ENCODE data around the gene CSAG2.
"Not testable (repeated sequence)": the region's sequence is repeated elsewhere in the genome, so short reads cannot be mapped to it uniquely, and the experiment has no call there.

The CSAG2 gene, protein sequence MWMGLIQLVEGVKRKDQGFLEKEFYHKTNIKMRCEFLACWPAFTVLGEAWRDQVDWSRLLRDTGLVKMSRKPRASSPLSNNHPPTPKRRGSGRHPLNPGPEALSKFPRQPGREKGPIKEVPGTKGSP

DNA sequence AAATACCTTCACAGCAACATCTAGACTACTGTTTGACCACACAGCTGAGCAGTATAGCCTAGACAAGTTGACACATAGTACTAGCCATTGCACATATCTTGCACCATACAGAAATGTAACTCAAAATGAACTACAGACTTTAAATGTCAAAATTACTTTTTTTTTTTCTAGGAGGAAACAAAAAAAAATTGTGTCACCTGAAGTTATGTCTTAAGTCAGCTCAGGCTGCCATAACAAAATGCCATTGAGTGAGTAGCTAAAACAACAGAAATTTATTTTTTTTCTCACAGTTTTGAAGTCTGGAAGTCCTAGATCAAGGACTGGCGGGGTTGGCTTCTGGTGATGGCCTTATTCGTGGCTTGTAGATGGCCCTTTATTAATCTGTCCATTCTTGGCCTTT lies at the start of gene CSAG2:
Gene CSAG2 (minus strand): TSS at position 101 of the 400 bp plus-strand sequence. CDS start 161 bp downstream, outside the sequence.
- not testable (repeated sequence) for DNase-seq

DNA sequence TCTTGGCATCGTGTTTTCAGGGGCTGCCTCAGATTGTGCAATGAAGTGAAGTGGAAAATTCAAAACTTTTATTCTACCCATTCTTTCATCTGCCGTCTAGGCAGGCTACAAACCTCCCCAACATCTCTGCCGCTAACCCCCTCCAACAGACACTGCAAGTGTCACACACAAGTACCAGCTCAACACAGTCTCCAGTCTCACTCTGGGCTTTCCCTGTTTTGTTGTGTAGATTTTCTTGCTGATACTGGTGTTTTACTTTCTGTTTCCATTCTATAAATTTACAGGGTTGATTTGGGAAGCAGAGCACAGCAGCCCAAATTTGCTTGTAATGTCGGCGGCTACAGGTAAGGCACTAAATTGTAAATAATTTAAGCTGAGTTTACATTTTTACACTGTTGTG lies 45.8 kb upstream of the CSAG2 start:
- not testable (repeated sequence) for DNase-seq

DNA sequence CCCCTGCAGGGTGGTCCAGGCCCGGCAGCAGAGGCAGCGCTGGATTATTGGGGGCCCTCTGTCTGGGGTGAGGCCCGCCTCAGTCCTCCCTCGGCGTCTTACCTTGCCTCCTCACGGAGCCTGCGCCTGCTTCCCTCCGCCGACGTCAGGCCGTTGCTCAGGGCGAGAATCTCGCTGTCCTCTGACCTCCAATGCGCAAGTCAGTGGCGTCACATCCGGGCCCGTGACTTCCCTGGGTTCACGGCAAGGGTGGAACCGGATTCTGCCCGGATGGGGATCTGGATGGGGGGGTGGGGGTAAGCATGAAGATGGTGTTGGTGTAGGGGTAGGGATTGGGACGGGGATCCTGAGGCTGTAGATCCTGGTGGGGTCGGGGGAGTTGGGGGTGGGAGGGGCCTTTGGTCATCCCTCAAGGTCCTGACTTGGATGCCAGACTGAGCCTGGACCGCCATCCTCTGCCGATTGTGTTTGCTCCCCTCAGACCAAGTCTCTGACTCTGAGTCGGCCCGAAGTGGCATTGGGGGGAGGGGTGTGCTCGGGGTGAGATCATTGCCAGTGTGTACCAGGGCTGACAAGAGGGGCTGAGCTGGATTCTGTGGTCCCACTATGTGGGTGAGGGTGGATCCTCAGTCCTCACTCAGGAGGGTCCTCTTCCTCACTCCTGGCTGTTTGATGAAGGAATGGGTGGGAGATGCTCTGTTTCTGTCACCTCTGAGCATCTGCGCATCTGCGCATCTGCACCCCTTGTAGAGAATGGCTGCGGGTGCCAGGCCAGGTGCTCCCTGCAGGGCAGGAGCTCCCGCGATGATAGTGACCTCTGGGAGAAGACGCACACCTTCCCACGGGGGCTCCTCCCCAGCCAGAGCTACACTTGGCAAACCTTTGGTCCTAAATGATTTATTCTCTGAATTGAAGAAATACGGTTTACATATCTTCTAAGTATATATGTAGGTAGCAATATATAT lies 44.9 kb upstream of the CSAG2 start, which contains the start of gene MAGEA2:
Gene MAGEA2 (minus strand): TSS at position 157 of the 965 bp plus-strand sequence. CDS start 2,479 bp downstream, outside the sequence.
- not testable (repeated sequence) for DNase-seq

DNA sequence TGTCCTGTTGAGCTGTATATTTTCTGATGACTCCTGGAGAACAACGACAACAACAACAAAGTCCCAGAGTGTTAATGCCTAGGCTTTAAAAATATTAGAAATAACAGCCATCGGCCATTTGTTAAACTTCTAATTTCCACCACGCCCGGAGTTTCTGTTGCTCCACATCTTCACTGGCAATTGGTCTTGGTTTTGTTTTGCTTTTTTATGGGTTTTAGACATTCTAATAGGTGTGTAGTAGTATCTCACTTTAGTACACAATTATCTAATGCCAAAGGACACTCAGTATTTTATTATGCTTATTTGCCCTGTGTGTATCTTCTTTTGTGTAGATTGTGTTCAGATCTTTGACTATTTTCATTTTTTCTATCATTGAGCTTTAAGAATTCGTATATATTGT lies 29.5 kb upstream of the CSAG2 start:
- DNase-seq: no peak

DNA sequence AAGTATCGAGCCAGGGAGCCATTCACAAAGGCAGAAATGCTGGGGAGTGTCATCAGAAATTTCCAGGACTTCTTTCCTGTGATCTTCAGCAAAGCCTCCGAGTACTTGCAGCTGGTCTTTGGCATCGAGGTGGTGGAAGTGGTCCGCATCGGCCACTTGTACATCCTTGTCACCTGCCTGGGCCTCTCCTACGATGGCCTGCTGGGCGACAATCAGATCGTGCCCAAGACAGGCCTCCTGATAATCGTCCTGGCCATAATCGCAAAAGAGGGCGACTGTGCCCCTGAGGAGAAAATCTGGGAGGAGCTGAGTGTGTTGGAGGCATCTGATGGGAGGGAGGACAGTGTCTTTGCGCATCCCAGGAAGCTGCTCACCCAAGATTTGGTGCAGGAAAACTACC lies 27.5 kb upstream of the CSAG2 start:
- not testable (repeated sequence) for DNase-seq

DNA sequence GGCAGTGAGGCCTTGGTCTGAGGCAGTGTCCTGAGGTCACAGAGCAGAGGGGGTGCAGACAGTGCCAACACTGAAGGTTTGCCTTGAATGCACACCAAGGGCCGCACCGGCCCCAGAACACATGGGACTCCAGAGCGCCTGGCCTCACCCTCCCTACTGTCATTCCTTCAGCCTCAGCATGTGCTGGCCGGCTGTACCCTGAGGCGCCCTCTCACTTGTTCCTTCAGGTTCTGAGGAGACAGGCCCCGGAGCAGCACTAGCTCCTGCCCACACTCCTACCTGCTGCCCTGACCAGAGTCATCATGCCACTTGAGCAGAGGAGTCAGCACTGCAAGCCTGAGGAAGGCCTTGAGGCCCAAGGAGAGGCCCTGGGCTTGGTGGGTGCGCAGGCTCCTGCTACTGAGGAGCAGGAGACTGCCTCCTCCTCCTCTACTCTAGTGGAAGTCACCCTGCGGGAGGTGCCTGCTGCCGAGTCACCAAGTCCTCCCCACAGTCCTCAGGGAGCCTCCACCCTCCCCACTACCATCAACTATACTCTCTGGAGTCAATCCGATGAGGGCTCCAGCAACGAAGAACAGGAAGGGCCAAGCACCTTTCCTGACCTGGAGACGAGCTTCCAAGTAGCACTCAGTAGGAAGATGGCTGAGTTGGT lies 26.9 kb upstream of the CSAG2 start:
- peak; percentile 30 for DNase-seq

DNA sequence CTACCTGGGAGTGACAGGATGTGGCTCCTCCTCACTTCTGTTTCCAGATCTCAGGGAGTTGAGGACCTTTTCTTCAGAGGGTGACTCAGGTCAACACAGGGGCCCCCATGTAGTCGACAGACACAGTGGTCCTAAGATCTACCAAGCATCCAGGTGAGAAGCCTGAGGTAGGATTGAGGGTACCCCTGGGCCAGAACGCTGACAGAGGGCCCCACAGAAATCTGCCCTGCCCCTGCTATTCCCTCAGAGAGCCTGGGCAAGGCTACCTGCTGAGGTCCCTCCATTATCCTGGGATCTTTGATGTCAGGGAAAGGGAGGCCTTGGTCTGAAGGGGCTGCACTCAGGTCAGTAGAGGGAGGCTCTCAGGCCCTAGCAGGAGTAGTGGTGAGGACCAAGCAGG lies 26.0 kb upstream of the CSAG2 start:
- no peak for DNase-seq

DNA sequence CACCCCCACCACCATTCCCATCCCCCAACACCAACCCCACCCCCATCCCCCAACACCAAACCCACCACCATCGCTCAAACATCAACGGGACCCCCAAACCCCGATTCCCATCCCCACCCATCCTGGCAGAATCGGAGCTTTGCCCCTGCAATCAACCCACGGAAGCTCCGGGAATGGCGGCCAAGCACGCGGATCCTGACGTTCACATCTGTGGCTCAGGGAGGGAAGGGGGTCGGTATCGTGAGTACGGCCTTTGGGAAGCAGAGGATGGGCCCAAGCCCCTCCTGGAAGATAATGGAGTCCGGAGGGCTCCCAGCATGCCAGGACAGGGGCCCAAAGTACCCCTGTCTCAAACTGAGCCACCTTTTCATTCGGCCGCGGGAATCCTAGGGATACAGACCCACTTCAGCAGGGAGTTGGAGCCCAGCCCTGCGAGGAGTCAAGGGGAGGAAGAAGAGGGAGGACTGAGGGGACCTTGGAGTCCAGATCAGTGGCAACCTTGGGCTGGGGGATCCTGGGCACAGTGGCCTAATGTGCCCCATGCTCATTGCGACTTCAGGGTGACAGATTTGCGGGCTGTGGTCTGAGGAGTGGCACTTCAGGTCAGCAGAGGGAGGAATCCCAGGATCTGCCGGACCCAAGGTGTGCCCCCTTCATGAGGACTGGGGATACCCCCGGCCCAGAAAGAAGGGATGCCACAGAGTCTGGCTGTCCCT lies 25.2 kb upstream of the CSAG2 start:
- peak; percentile 35 for DNase-seq

DNA sequence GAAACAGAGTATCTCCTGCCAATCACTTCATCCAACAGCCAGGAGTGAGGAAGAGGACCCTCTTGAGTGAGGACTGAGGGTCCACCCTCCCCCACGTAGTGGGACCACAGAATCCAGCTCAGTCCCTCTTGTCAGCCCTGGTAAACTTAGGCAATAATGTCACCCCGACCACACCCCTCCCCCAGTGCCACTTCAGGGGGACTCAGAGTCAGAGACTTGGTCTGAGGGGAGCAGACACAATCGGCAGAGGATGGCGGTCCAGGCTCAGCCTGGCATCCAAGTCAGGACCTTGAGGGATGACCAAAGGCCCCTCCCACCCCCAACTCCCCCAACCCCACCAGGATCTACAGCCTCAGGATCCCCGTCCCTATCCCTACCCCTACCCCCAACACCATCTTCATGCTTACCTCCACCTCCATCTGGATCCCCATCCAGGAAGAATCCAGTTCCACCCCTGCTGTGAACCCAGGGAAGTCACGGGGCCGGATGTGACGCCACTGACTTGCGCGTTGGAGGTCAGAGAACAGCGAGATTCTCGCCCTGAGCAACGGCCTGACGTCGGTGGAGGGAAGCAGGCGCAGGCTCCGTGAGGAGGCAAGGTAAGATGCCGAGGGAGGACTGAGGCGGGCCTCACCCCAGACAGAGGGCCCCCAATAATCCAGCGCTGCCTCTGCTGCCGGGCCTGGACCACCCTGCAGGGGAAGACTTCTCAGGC lies 24.3 kb upstream of the CSAG2 start, which contains the start of the genes CSAG1 and MAGEA12:
Gene CSAG1 (minus strand): TSS at position 461 of the 715 bp plus-strand sequence. CDS start 1,261 bp downstream, outside the sequence.
Gene MAGEA12 (plus strand): TSS at position 497 of the 715 bp plus-strand sequence. CDS start 2,405 bp downstream, outside the sequence.
- DNase-seq: no peak

DNA sequence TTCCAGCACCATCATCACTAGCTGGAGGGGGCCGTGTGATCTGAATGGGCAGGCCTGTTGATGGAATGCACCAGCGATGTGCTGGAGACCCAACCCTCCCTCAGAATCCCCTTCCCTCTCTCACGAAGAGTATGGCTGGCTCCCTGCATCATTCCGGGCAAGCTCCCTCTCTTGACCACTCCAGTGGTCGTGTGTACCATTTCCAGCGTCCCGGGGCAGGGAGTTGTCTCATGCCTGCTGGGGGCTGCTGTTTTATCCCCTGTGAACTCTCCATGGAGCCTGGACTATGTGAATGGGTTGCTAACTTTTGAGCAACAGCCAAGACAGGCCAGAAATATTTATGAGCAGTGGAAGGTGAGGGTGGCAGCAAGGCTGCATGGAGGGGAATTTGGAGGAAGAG lies 16.3 kb upstream of the CSAG2 start:
- no peak for DNase-seq

DNA sequence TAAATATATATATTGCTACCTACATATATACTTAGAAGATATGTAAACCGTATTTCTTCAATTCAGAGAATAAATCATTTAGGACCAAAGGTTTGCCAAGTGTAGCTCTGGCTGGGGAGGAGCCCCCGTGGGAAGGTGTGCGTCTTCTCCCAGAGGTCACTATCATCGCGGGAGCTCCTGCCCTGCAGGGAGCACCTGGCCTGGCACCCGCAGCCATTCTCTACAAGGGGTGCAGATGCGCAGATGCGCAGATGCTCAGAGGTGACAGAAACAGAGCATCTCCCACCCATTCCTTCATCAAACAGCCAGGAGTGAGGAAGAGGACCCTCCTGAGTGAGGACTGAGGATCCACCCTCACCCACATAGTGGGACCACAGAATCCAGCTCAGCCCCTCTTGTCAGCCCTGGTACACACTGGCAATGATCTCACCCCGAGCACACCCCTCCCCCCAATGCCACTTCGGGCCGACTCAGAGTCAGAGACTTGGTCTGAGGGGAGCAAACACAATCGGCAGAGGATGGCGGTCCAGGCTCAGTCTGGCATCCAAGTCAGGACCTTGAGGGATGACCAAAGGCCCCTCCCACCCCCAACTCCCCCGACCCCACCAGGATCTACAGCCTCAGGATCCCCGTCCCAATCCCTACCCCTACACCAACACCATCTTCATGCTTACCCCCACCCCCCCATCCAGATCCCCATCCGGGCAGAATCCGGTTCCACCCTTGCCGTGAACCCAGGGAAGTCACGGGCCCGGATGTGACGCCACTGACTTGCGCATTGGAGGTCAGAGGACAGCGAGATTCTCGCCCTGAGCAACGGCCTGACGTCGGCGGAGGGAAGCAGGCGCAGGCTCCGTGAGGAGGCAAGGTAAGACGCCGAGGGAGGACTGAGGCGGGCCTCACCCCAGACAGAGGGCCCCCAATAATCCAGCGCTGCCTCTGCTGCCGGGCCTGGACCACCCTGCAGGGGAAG lies 5.0 kb upstream of the CSAG2 start, which contains the start of gene MAGEA2B:
Gene MAGEA2B (plus strand): TSS at position 814 of the 973 bp plus-strand sequence. CDS start 2,479 bp downstream, outside the sequence.
- not testable (repeated sequence) for DNase-seq

DNA sequence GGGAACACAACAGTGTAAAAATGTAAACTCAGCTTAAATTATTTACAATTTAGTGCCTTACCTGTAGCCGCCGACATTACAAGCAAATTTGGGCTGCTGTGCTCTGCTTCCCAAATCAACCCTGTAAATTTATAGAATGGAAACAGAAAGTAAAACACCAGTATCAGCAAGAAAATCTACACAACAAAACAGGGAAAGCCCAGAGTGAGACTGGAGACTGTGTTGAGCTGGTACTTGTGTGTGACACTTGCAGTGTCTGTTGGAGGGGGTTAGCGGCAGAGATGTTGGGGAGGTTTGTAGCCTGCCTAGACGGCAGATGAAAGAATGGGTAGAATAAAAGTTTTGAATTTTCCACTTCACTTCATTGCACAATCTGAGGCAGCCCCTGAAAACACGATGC lies 4.1 kb upstream of the CSAG2 start:
- not testable (repeated sequence) for DNase-seq

DNA sequence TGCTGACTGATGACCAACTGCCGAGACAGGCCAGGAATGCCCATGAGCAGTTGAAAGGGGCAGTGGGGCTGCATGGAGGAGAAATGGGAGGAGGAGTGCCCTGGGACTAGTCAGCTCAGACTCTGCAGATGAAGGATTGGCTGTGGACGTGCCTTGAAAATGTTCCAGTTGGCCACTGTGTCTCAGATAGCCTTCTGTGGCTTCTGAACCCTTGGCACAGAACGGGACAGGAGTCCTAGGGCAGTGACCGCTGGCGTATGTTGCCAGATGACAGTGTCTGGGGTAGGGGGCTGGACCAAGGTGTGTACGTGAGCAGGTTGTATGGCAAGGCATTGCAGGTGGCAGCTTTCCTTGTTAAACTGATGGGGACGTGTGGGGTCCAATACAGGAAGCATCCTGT lies 2.6 kb downstream of the CSAG2 start:
- DNase-seq: not testable (repeated sequence)

DNA sequence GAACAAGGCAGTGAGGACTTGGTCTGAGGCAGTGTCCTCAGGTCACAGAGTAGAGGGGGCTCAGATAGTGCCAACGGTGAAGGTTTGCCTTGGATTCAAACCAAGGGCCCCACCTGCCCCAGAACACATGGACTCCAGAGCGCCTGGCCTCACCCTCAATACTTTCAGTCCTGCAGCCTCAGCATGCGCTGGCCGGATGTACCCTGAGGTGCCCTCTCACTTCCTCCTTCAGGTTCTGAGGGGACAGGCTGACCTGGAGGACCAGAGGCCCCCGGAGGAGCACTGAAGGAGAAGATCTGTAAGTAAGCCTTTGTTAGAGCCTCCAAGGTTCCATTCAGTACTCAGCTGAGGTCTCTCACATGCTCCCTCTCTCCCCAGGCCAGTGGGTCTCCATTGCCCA lies 8.7 kb downstream of the CSAG2 start:
- DNase-seq: peak; percentile 12

DNA sequence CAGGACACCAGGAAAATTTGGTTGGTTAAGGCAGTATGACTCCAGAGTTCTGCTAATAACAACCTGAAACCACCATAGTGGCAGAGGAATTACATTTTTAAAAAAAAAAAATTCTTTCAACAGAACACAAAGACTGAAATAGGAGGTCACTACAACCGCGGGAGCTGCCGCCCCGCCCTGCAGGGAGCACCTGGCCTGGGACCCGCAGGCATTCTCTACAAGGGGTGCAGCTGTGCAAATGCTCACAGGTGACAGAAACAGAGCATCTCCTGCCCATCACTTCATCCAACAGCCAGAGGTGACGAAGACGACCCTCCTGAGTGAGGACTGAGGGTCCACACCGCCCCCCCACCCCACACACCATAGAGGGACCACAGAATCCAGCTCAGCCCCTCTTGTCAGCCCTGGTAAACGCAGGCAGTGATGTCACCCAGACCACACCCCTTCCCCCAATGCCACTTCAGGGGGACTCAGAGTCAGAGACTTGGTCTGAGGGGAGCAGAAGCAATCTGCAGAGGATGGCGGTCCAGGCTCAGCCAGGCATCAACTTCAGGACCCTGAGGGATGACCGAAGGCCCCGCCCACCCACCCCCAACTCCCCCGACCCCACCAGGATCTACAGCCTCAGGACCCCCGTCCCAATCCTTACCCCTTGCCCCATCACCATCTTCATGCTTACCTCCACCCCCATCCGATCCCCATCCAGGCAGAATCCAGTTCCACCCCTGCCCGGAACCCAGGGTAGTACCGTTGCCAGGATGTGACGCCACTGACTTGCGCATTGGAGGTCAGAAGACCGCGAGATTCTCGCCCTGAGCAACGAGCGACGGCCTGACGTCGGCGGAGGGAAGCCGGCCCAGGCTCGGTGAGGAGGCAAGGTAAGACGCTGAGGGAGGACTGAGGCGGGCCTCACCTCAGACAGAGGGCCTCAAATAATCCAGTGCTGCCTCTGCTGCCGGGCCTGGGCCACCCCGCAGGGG lies 10.8 kb downstream of the CSAG2 start, which contains the start of gene MAGEA3:
Gene MAGEA3 (plus strand): TSS at position 843 of the 980 bp plus-strand sequence. CDS start 2,039 bp downstream, outside the sequence.
- DNase-seq: not testable (repeated sequence)

DNA sequence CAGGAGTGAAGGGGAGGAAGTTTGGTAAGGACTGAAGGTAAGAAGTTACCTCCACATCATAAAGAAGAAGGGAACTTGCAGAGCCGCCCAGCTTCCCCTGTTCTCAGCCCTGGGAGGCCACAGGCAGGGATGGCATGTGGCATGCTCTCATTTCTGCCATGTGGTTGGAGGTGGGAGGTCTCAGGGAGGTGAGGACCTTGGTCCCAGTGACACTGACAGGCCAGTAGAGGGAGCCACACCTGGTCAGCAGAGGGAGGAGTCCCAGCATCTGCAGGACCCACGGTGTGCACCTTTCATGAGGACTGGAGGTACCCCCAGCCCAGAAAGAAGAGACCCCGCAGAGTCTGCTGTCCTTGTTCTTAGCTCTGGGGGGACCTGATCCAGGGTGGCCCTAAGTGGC lies 28.1 kb downstream of the CSAG2 start:
- DNase-seq: not testable (repeated sequence)

DNA sequence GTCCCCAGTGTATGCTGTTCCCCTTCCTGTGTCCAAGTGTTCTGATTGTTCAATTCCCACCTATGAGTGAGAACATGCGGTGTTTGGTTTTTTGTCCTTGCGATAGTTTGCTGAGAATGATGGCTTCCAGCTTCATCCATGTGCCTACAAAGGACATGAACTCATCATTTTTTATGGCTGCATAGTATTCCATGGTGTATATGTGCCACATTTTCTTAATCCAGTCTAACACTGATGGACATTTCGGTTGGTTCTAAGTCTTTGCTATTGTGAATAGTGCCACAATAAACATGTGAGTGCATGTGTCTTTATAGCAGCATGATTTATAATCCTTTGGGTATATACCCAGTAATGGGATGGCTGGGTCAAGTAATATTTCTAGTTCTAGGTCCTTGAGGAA lies 34.4 kb downstream of the CSAG2 start:
- not testable (repeated sequence) for DNase-seq

DNA sequence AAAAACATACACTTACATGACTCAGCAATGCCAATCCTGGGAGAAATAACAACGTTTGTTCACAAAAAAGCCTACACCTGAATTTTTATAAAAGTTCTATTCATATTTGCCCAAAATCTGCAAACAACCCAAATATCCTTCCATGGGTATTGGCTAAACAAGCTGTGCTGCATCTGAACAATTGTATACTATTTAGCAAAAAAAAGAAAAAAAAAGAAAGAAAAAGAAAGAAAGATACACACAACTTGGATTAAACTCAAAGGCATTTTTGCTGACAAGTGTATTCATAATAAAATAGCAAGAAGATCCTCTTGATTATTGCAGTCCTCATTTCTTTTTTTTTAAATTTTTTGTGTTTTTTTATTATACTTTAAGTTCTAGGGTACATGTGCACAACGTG lies 34.9 kb downstream of the CSAG2 start:
- DNase-seq: no peak

DNA sequence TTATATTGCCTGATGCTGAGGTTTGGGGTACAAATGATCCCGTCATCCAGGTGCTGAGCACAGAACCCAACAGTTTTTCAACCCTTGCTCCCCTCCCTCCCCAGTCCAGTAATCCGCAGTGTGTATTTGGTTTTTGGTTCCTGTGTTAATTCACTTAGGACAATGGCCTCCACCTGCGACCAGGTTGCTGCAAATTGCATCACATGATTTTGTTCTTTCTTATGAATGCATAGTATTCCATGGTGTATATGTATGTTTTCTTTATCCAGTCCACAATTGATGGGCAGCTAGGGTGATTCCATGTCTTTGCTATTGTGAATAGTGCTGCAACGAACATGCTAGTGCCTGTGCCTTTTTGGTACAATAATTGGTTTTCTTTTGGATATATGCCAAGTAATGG lies 46.0 kb downstream of the CSAG2 start:
- no peak for DNase-seq
